Stimulated activated CD4-positive, alpha-beta T cell treated with anti-CD3 and anti-CD28 coated beads, Interleukin-15, amount 100 ng/mL, for 24 hours (primary cell): ENCODE data around the gene ZNF519.

ENCODE experiments used
- DNase-seq: peaks from one replicate; pipeline ENCODE4 v3.0.0-alpha.2; 2020

Gene ZNF519

GRCh38 chr18:14092625-14093306 is 39.5 kb downstream of the ZNF519 start:
- no peak for DNase-seq

GRCh38 chr18:14089781-14090180 is 42.5 kb downstream of the ZNF519 start:
- no peak for DNase-seq

- no peak for DNase-seq
These were observed 43.0 kb downstream of the ZNF519 start for GRCh38 chr18:14089191-14089590.

GRCh38 chr18:14086458-14087231 is 45.6 kb downstream of the ZNF519 start:
- DNase-seq = no peak

- no peak for DNase-seq
These were observed 46.3 kb downstream of the ZNF519 start for GRCh38 chr18:14085770-14086457.

- DNase-seq = no peak
These were observed 57.0 kb downstream of the ZNF519 start for GRCh38 chr18:14075196-14075595.

- DNase-seq = peak; percentile 6
These were observed 58.0 kb downstream of the ZNF519 start for GRCh38 chr18:14074187-14074586.

- no peak for DNase-seq
These were observed 78.6 kb downstream of the ZNF519 start for GRCh38 chr18:14053661-14054060.
